CD4-positive, alpha-beta memory T cell (primary cell): Measurements from ENCODE around the gene COQ4. TPM values are rescaled to one million over a fixed set of nuclear protein-coding genes. Genes with fewer than 3 reads are reported as not detected.
A peak's percentile ranks its signal among the peaks of the same experiment; 100 is the strongest.

Experiments used
- CTCF ChIA-PET: fragments of 350-600 bp; sonication (Branson Sonifier 250); formaldehyde crosslinking; loops from one replicate; lab custom pipeline; 2021; ENCODE audit warnings: inconsistent platforms; ENCODE audit not compliant: partially characterized antibody; lab: Charles Lee
- POLR2A ChIA-PET: fragments of 350-600 bp; sonication (Branson Sonifier 250); formaldehyde crosslinking; loops from one replicate; lab custom pipeline; 2021; ENCODE audit not compliant: partially characterized antibody; lab: Charles Lee
- DNase-seq, 5 donors: peaks; one replicate each; pipeline versions ENCODE4 v3.0.0 to v3.0.0-alpha.2; 2020 to 2022; ENCODE audit warnings: mixed read lengths in 1 of 5
- H3K27ac ChIP-seq: one replicate; pipeline ENCODE4 v1.7.0; 2013; ENCODE audit warnings: low read depth, low read length
- H3K27me3 ChIP-seq: 2 replicates; pipeline ENCODE4 v1.7.0; 2013; ENCODE audit warnings: mild to moderate bottlenecking, low read length, moderate library complexity; ENCODE audit not compliant: insufficient read depth
- H3K36me3 ChIP-seq: 2 replicates; pipeline ENCODE4 v1.7.0; 2013; ENCODE audit warnings: mild to moderate bottlenecking, low read length, moderate library complexity; ENCODE audit not compliant: insufficient read depth
- H3K4me1 ChIP-seq: 2 replicates; pipeline ENCODE4 v1.7.0; 2013; ENCODE audit warnings: mild to moderate bottlenecking, low read length, moderate library complexity; ENCODE audit not compliant: insufficient read depth
- H3K4me3 ChIP-seq, 2 donors: one replicate each; pipeline ENCODE4 v1.7.0; 2013; ENCODE audit warnings: low read length in 2 of 2, mild to moderate bottlenecking in 1 of 2
- H3K9me3 ChIP-seq, 2 donors: one replicate each; pipeline ENCODE4 v1.7.0; 2013; ENCODE audit warnings: low read length in 2 of 2, control low read depth in 1 of 2; ENCODE audit not compliant: control insufficient read depth in 1 of 2
- H3K27ac Mint-ChIP-seq, 7 donors: one replicate each; pipeline ENCODE4 v1.8.0; 2020 to 2021; ENCODE audit warnings: mixed read lengths in 7 of 7, mild to moderate bottlenecking in 6 of 7, inconsistent platforms in 3 of 7, moderate library complexity in 3 of 7
- H3K27me3 Mint-ChIP-seq, 2 donors: one replicate each; pipeline ENCODE4 v1.8.0; 2020 to 2021; ENCODE audit warnings: mixed read lengths in 2 of 2
- H3K36me3 Mint-ChIP-seq, 2 donors: one replicate each; pipeline ENCODE4 v1.8.0; 2020 to 2021; ENCODE audit warnings: mixed read lengths in 2 of 2, inconsistent platforms in 1 of 2, mild to moderate bottlenecking in 1 of 2
- H3K4me1 Mint-ChIP-seq, 4 donors: one replicate each; pipeline ENCODE4 v1.8.0; 2020 to 2021; ENCODE audit warnings: mixed read lengths in 4 of 4, mild to moderate bottlenecking in 1 of 4
- H3K4me3 Mint-ChIP-seq, 8 donors: one replicate each; pipeline ENCODE4 v1.8.0; 2020 to 2021; ENCODE audit warnings: mixed read lengths in 8 of 8, mild to moderate bottlenecking in 7 of 8, moderate library complexity in 6 of 8, inconsistent platforms in 3 of 8
- H3K9me3 Mint-ChIP-seq, 8 donors: one replicate each; pipeline ENCODE4 v1.8.0; 2020 to 2021; ENCODE audit warnings: mixed read lengths in 8 of 8, mild to moderate bottlenecking in 5 of 8, inconsistent platforms in 3 of 8, moderate library complexity in 1 of 8
- intact Hi-C: fragments of 100-400 bp; cut with micrococcal nuclease; formaldehyde crosslinking; loops from one replicate; pipeline ENCODE4 v1.15.1; 2023
- polyA plus RNA-seq, 2 donors: library from polyadenylated mRNA; unstranded; fragments of 300-500 nt; fragmentation: Illumina TruSeq; gene quantifications; one replicate each; pipeline ENCODE4 v1.2.3, GENCODE V29; 2021
- total RNA-seq, 2 experiments: library from RNA; stranded (reverse); gene quantifications; one replicate each; pipeline ENCODE4 v1.2.3, GENCODE V29; 2021

The COQ4 gene
- total and polyA plus RNA-seq, 4 experiments from 2014 or later, result 34.8 to 51.3 (median 46.3) TPM

- H3K27me3 Mint-ChIP-seq, result no peaks in the 10 kb centered on the region
- Histone ChIP-seq H3K4me3 (no peak overlapping the region), H3K4me1 (no peaks in the 10 kb centered on the region), H3K27ac (no peak overlapping the region), H3K27me3 (no peaks in the 10 kb centered on the region), H3K9me3 (no peaks in the 10 kb centered on the region), H3K36me3 (peaks cover 39% of the 10 kb centered on the region)
- peaks cover 0 to 2% (median 0%) of the 10 kb centered on the region in 8 donors for H3K9me3 Mint-ChIP-seq
- H3K4me3 Mint-ChIP-seq, result no peak overlapping the region
- peaks cover 0 to 2% (median under 1%) of the 10 kb centered on the region in 4 donors for H3K4me1 Mint-ChIP-seq
- no peak for DNase-seq
- intact Hi-C loops, result no loop called here
- POLR2A ChIA-PET, result interaction anchor here (2.0 kb wide), 1 partner anchor 11 kb away, joined by 6 read pairs; the partner anchor contains the start of gene URM1
- H3K27ac Mint-ChIP-seq, result peak overlapping the region in 1 of 7 donors; percentile 4
- CTCF ChIA-PET, result no interaction called here
- H3K36me3 Mint-ChIP-seq, result peaks cover 26 to 51% of the 10 kb centered on the region in 2 donors
Measured at GRCh38 chr9:128382261-128382660, 59.6 kb downstream of the COQ4 start.

DNA sequence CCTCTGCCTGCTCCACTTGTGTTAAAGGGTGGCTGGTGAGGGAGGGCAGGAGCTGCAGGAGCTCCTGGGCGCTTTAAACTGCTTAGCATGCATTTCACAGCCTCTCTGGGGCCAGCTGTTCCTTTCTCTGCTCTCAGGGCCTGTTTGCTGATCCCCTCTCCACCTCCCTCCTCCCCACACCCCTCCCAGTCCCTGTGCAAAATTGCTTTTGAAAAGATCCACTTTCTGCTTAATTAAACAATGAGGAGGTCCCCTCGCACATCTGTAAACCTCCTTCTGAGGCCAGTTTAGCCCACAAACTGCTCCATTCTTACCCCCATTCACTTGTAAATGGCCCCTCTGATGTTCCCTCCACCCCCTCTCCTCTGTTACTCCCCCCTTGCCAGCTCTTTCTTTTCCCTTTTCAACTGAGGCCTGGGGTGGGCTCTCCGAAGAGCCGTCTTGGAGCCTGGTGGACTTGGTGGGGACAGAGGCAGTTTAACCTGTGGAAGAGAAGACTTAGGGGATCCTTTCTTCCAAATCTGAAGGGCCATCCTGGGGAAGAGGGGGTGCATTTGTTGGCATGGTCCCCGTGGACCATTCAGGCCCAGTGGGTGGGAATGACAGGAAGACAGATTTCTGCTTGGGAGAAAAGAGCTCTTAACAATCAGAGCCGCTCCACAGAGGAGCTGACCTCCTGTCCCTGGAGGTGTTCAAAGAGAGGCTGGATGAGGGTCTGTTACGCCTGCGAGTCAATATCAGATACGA is 60.5 kb downstream of the COQ4 start:
- ChIA-PET POLR2A (interaction anchor here (1.9 to 2.0 kb wide), 2 partner anchors 12 to 21 kb away, joined by 6 read pairs; partner anchors contain the start of gene URM1), CTCF (interaction anchor here (1.2 kb wide), 1 partner anchor 55 kb away, joined by 3 read pairs; no protein-coding TSS in a partner anchor)
- intact Hi-C loops, result no loop called here
- Mint-ChIP-seq H3K9me3 (peaks cover 0 to 2% (median 0%) of the 10 kb centered on the region in 8 donors), H3K27me3 (no peaks in the 10 kb centered on the region), H3K4me1 (peaks cover 0 to 2% (median under 1%) of the 10 kb centered on the region in 4 donors), H3K27ac (peak overlapping the region in 2 of 7 donors; percentile 41 to 47), H3K36me3 (peaks cover 31 to 57% of the 10 kb centered on the region in 2 donors), H3K4me3 (no peak overlapping the region)
- no peak for DNase-seq
- H3K4me1 ChIP-seq, result no peaks in the 10 kb centered on the region
- H3K27ac ChIP-seq, result no peak overlapping the region
- H3K27me3 ChIP-seq, result no peaks in the 10 kb centered on the region
- H3K4me3 ChIP-seq, result no peak overlapping the region
- H3K36me3 ChIP-seq, result peaks cover 43% of the 10 kb centered on the region
- H3K9me3 ChIP-seq, result no peaks in the 10 kb centered on the region

Other genes starting within 250 kb of the COQ4 start
- gene PTGES2, start 195.1 kb upstream of the COQ4 start, total RNA-seq, result 10 to 100 TPM; 51.8 to 57.9 TPM
- gene PTGES2, start 195.1 kb upstream of the COQ4 start, polyA plus RNA-seq, result 10 to 100 TPM; 47.5 to 48.8 TPM
- gene LCN2, start 173.4 kb upstream of the COQ4 start, total RNA-seq, result not detected
- not detected for gene LCN2, start 173.4 kb upstream of the COQ4 start, polyA plus RNA-seq
- 10 to 100 TPM; 47.8 to 50.5 TPM for gene BBLN, start 162.6 kb upstream of the COQ4 start, total RNA-seq
- 100 to 1,000 TPM; 110 to 136 TPM for gene BBLN, start 162.6 kb upstream of the COQ4 start, polyA plus RNA-seq
- gene CIZ1, start 131.3 kb upstream of the COQ4 start, total RNA-seq, result 100 to 1,000 TPM; 156 to 165 TPM
- gene CIZ1, start 131.3 kb upstream of the COQ4 start, polyA plus RNA-seq, result 10 to 100 TPM in 1 of 2 donors, 1 to 10 TPM in 1; 3.1 to 38.9 TPM
- gene DNM1, start 119.5 kb upstream of the COQ4 start, total RNA-seq, result 1 to 10 TPM; 1.4 to 2.2 TPM
- not detected for gene DNM1, start 119.5 kb upstream of the COQ4 start, polyA plus RNA-seq
- 10 to 100 TPM; 76.4 to 82.4 TPM for gene GOLGA2, start 46.8 kb upstream of the COQ4 start, total RNA-seq
- 10 to 100 TPM in 1 of 2 donors, 1 to 10 TPM in 1; 1.4 to 10.5 TPM for gene GOLGA2, start 46.8 kb upstream of the COQ4 start, polyA plus RNA-seq
- gene SWI5, start 46.6 kb upstream of the COQ4 start, total RNA-seq, result 10 to 100 TPM; 11.5 to 14.9 TPM
- gene SWI5, start 46.6 kb upstream of the COQ4 start, polyA plus RNA-seq, result 10 to 100 TPM; 25.5 to 30.7 TPM
- gene TRUB2, start 392 bp upstream of the COQ4 start, total RNA-seq, result 10 to 100 TPM; 19.6 to 19.8 TPM
- gene TRUB2, start 392 bp upstream of the COQ4 start, polyA plus RNA-seq, result 10 to 100 TPM; 22.8 to 27.4 TPM
- gene SLC27A4, start 17.7 kb downstream of the COQ4 start, total RNA-seq, result 10 to 100 TPM; 13.9 to 16.3 TPM
- gene SLC27A4, start 17.7 kb downstream of the COQ4 start, polyA plus RNA-seq, result 1 to 10 TPM; 5.4 to 8.6 TPM
- gene URM1, start 48.5 kb downstream of the COQ4 start, total RNA-seq, result 10 to 100 TPM; 44.1 to 45.5 TPM
- gene URM1, start 48.5 kb downstream of the COQ4 start, polyA plus RNA-seq, result 10 to 100 TPM; 50.5 to 50.8 TPM
- gene CERCAM, start 98.0 kb downstream of the COQ4 start, total RNA-seq, result under 1 TPM; 0.29 to 0.64 TPM
- gene CERCAM, start 98.0 kb downstream of the COQ4 start, polyA plus RNA-seq, result under 1 TPM in 1 of 2 donors, not detected in 1; 0.38 TPM
- gene ODF2, start 133.2 kb downstream of the COQ4 start, total RNA-seq, result 10 to 100 TPM; 32.3 to 33.6 TPM
- 10 to 100 TPM in 1 of 2 donors, 1 to 10 TPM in 1; 10.0 to 24.6 TPM for gene ODF2, start 133.2 kb downstream of the COQ4 start, polyA plus RNA-seq
- 10 to 100 TPM; 31.1 to 32.2 TPM for gene GLE1, start 181.9 kb downstream of the COQ4 start, total RNA-seq
- gene GLE1, start 181.9 kb downstream of the COQ4 start, polyA plus RNA-seq, result 10 to 100 TPM; 22.4 to 31.4 TPM
- gene SPTAN1, start 229.7 kb downstream of the COQ4 start, total RNA-seq, result 100 to 1,000 TPM; 593 to 595 TPM
- gene SPTAN1, start 229.7 kb downstream of the COQ4 start, polyA plus RNA-seq, result 100 to 1,000 TPM in 1 of 2 donors, 10 to 100 TPM in 1; 14.0 to 194 TPM